Measurements from ENCODE around the gene PPP1R11. TPM values are rescaled to one million over a fixed set of nuclear protein-coding genes. Genes with fewer than 3 reads are reported as not detected.

Gene PPP1R11
- total RNA-seq, 4 donors from 2014 or later, result 55.3 to 276 (median 79.1) TPM

DNA sequence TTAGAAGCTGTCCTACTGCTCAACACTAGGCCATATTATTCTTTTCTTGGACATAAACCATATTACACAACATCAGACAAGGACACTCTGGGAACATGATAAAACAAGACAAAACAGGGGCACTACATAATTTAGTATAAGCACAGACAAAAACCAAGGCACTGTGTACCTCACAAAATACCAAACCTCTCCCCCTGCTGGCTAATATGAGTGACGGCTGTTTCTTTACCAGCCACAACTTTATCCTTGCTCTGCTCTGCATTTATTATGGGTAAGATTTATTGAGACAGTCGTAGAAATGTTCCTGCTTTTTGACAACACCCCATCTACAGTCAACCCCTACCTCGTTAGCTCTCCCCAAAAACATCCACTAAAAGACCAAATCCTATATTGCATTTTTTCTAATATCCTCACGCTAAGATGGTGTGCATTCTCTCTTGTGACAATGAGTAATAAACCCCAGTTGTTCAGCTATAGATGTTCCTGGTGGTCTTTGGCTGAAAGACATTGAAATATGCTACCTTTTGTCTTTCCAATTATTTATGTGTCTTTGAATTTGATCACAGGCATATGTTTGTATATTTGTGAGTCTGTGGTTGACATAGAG is 29.7 kb upstream of the PPP1R11 start:
- TF ChIP-seq EP300 (IDR thresholded peaks at IDR 0.05; ENCODE audit: low read depth) (no peak), CTCF (IDR thresholded peaks at IDR 0.05) (peak in 2 of 5 experiments; percentile 14 to 40)
- Histone ChIP-seq H3K27me3 (no peaks in the 10 kb centered on the region), H3K9me3 (no peaks in the 10 kb centered on the region), H3K4me1 (no peaks in the 10 kb centered on the region), H3K27ac (no peak overlapping the region), H3K4me3 (no peak overlapping the region), H3K36me3 (no peaks in the 10 kb centered on the region)
- no peak for DNase-seq
- intact Hi-C loops (cut with DNase I; ENCODE audit: low total_unique reads), result no loop called here
- WGBS, 2 donors (ENCODE audit: low coverage in 1 of 2), result 43 to 45% methylated on average over 4 of the region's 4 CpGs
- in situ Hi-C loops (cut with MboI; ENCODE audit: low pct_ligation_motif_present in 1 of 4, low pct_unique_long_range_greater_than_20kb in 1 of 4, low sequenced_read_pairs in 3 of 4), result no loop called here

DNA sequence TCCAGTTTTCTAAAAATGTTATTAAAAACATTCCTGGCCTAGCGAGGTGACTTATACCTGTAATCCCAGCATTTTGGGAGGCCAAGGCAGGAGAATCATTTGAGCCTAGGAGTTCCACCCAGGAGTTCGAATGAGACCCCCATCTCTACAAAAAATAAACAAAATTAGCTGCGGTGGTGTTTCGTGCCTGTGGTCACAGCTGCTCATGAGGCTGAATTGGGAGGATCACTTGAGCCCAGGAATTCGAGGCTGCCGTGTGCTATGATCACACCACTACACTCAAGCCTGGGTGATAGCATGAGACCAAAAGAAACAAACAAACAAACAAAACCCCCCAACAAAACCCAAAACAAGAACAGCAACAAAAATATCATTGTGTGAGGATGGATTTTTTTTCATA is 25.8 kb upstream of the PPP1R11 start:
- in situ Hi-C loops (cut with MboI; ENCODE audit: low pct_ligation_motif_present in 1 of 4, low pct_unique_long_range_greater_than_20kb in 1 of 4, low sequenced_read_pairs in 3 of 4), result no loop called here
- Histone ChIP-seq H3K27ac (no peak overlapping the region), H3K36me3 (no peaks in the 10 kb centered on the region), H3K4me3 (no peak overlapping the region), H3K9me3 (no peaks in the 10 kb centered on the region), H3K27me3 (no peaks in the 10 kb centered on the region), H3K4me1 (no peaks in the 10 kb centered on the region)
- intact Hi-C loops (cut with DNase I; ENCODE audit: low total_unique reads), result no loop called here
- WGBS, 2 donors (ENCODE audit: low coverage in 1 of 2), result 88 to 95% methylated on average over 6 of the region's 6 CpGs
- TF ChIP-seq POLR2A (IDR thresholded peaks at IDR 0.05), result no peak
- no peak for TF ChIP-seq CTCF (IDR thresholded peaks at IDR 0.05)
- no peak for TF ChIP-seq POLR2AphosphoS5 (IDR thresholded peaks at IDR 0.05)
- TF ChIP-seq EP300 (IDR thresholded peaks at IDR 0.05; ENCODE audit: low read depth), result no peak
- DNase-seq, result no peak

DNA sequence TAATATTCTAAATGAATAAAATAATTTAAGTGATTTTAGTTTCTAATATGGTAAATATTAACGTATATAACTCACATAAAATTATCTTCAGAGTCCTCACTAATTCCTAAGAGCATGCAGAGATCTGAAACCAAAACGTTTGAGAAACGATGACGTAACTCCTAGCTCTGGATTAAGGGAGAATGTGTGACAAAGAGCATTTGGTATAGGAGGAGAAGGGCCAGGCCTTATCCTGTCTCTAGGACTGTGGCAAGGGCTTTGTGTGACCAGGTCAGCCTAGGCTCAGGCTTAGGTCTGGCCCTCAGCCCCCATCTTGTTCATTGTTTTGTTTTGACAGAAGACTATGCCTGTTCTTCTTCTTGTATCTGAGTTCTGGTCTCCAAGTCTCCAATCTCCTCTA is 25.2 kb upstream of the PPP1R11 start:
- in situ Hi-C loops (cut with MboI; ENCODE audit: low pct_ligation_motif_present in 1 of 4, low pct_unique_long_range_greater_than_20kb in 1 of 4, low sequenced_read_pairs in 3 of 4) (no loop called here), intact Hi-C loops (cut with DNase I; ENCODE audit: low total_unique reads) (no loop called here)
- Histone ChIP-seq H3K27ac (no peak overlapping the region), H3K4me1 (no peaks in the 10 kb centered on the region), H3K27me3 (no peaks in the 10 kb centered on the region), H3K9me3 (no peaks in the 10 kb centered on the region), H3K36me3 (no peaks in the 10 kb centered on the region), H3K4me3 (no peak overlapping the region)
- DNase-seq, result no peak
- no peak for TF ChIP-seq POLR2AphosphoS5 (IDR thresholded peaks at IDR 0.05)
- TF ChIP-seq EP300 (IDR thresholded peaks at IDR 0.05; ENCODE audit: low read depth), result no peak
- no peak for TF ChIP-seq POLR2A (IDR thresholded peaks at IDR 0.05)
- no peak for TF ChIP-seq CTCF (IDR thresholded peaks at IDR 0.05)
- WGBS, 2 donors (ENCODE audit: low coverage in 1 of 2), result 66 to 75% methylated on average over 4 of the region's 4 CpGs

GRCh38 chr6:30042476-30042875 is 24.5 kb upstream of the PPP1R11 start:
- in situ Hi-C loops (cut with MboI; ENCODE audit: low pct_ligation_motif_present in 1 of 4, low pct_unique_long_range_greater_than_20kb in 1 of 4, low sequenced_read_pairs in 3 of 4), result no loop called here
- WGBS, 2 donors (ENCODE audit: low coverage in 1 of 2), result 95% methylated on average over 1 of the region's 1 CpG; no CpG with 5 or more reads in 1 of the 2 donors
- TF ChIP-seq POLR2A (IDR thresholded peaks at IDR 0.05) (no peak), POLR2AphosphoS5 (IDR thresholded peaks at IDR 0.05) (no peak), CTCF (IDR thresholded peaks at IDR 0.05) (no peak), EP300 (IDR thresholded peaks at IDR 0.05; ENCODE audit: low read depth) (no peak)

More at GRCh38 chr6:30042476-30042875, 24.5 kb upstream of the PPP1R11 start:
- H3K36me3 ChIP-seq, result no peaks in the 10 kb centered on the region
- no peaks in the 10 kb centered on the region for H3K4me1 ChIP-seq
- intact Hi-C loops (cut with DNase I; ENCODE audit: low total_unique reads), result no loop called here
- H3K27me3 ChIP-seq, result no peaks in the 10 kb centered on the region
- no peaks in the 10 kb centered on the region for H3K9me3 ChIP-seq
- DNase-seq, result no peak
- no peak overlapping the region for H3K27ac ChIP-seq
- no peak overlapping the region for H3K4me3 ChIP-seq
